Lower leg skin (tissue), 3 donors: Measurements from ENCODE around the gene TAF1A.

ENCODE experiments used
- CTCF ChIP-seq, 3 donors: fragments of 450-650 bp; IDR thresholded peaks; one replicate each; pipeline ENCODE4 v1.5.1; 2016; ENCODE audit warnings: antibody characterized with exemption in 3 of 3, mild to moderate bottlenecking in 3 of 3, moderate library complexity in 2 of 3
- POLR2A ChIP-seq, 2 donors: fragments of 450-650 bp; IDR thresholded peaks; one replicate each; pipeline ENCODE4 v1.6.1; 2016 to 2017; ENCODE audit warnings: antibody characterized with exemption in 2 of 2, mild to moderate bottlenecking in 1 of 2, moderate library complexity in 1 of 2

GRCh38 chr1:222557148-222557547 is 32.6 kb downstream of the TAF1A start:
- no peak for TF ChIP-seq CTCF (IDR thresholded peaks at IDR 0.05)
- no peak for TF ChIP-seq POLR2A (IDR thresholded peaks at IDR 0.05)
